Stimulated activated CD4-positive, alpha-beta T cell treated with anti-CD3 and anti-CD28 coated beads, Interleukin-4, amount 100 ng/mL, for 48 hours (primary cell): ENCODE results near the gene LRRC10.
"Not testable (repeated sequence)": the region's sequence is repeated elsewhere in the genome, so short reads cannot be mapped to it uniquely, and the experiment has no call there.

Experiments used
- DNase-seq, 2 donors: peaks; one replicate each; pipeline ENCODE4 v3.0.0-alpha.2; 2020; ENCODE audit warnings: low read depth in 2 of 2

Gene LRRC10

GRCh38 chr12:69619050-69619449 lies 8.3 kb upstream of the LRRC10 start:
- no peak for DNase-seq

GRCh38 chr12:69616025-69616424 lies 5.3 kb upstream of the LRRC10 start:
- DNase-seq: no peak

- no peak for DNase-seq
Observed at GRCh38 chr12:69613351-69613750, 2.6 kb upstream of the LRRC10 start.

- DNase-seq: no peak
Observed at GRCh38 chr12:69610126-69610525, 581 bp downstream of the LRRC10 start.

GRCh38 chr12:69608114-69608513 lies 2.6 kb downstream of the LRRC10 start:
- DNase-seq: no peak

GRCh38 chr12:69604275-69604674 lies 6.4 kb downstream of the LRRC10 start:
- not testable (repeated sequence) for DNase-seq

GRCh38 chr12:69603556-69603955 lies 7.2 kb downstream of the LRRC10 start:
- not testable (repeated sequence) for DNase-seq

- no peak for DNase-seq
Observed at GRCh38 chr12:69602954-69603353, 7.8 kb downstream of the LRRC10 start.

- no peak for DNase-seq
Observed at GRCh38 chr12:69601962-69602685, 8.6 kb downstream of the LRRC10 start.

- DNase-seq: no peak
Observed at GRCh38 chr12:69600804-69601203, 9.9 kb downstream of the LRRC10 start.

- no peak for DNase-seq
Observed at GRCh38 chr12:69598174-69598753, 12.4 kb downstream of the LRRC10 start.

GRCh38 chr12:69595689-69596088 lies 15.0 kb downstream of the LRRC10 start:
- DNase-seq: no peak

- no peak for DNase-seq
Observed at GRCh38 chr12:69589082-69589481, 21.6 kb downstream of the LRRC10 start.

- no peak for DNase-seq
Observed at GRCh38 chr12:69588527-69588926, 22.2 kb downstream of the LRRC10 start.

GRCh38 chr12:69585189-69586062 lies 25.3 kb downstream of the LRRC10 start, which contains the start of gene CCT2:
Gene CCT2, plus strand, starts transcription at chr12:69585459. Its CDS starts 63 bp downstream, at chr12:69585522.
- peak; percentile 92 to 95 for DNase-seq

GRCh38 chr12:69583203-69583602 lies 27.5 kb downstream of the LRRC10 start:
- DNase-seq: no peak

- DNase-seq: no peak
Observed at GRCh38 chr12:69580074-69580473, 30.6 kb downstream of the LRRC10 start.

- no peak for DNase-seq
Observed at GRCh38 chr12:69579029-69579428, 31.7 kb downstream of the LRRC10 start.

GRCh38 chr12:69578283-69578682 lies 32.4 kb downstream of the LRRC10 start:
- DNase-seq: no peak

GRCh38 chr12:69575346-69575745 lies 35.4 kb downstream of the LRRC10 start:
- DNase-seq: no peak

GRCh38 chr12:69570545-69571399 lies 39.9 kb downstream of the LRRC10 start:
- peak; percentile 7 to 43 for DNase-seq
